HG03575 (cell line): ENCODE results near the gene STX7.

Source experiments
- ATAC-seq: cut with Tn5 transposase; IDR thresholded peaks from one replicate; pipeline ENCODE4 v1.9.1; 2021; ENCODE audit not compliant: unreplicated experiment, insufficient number of reproducible peaks, low FRiP score; ENCODE audit errors: extremely low read depth

Gene STX7

GRCh38 chr6:132430110-132430509, 82.8 kb downstream of the STX7 start:
- no peak for ATAC-seq

DNA sequence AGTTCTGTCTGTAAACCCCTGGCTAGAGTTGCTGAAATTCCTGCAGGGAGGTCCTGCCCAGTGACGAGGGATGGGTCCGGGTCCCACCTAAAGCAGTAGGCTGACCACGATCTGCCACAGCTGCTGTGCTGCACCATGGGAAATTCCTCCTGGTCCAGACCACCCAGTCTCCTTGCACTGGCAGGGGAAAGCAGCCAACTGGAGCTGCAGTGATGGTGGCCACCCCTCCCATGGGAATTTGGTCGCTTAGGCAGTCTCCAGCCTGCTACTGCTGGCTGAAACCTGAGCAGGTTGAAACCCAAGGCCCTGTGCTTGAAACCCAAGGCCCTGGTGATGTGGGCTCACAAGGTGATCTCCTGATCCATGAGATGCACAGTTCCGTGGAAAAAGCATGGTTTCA, 87.7 kb downstream of the STX7 start:
- no peak for ATAC-seq

DNA sequence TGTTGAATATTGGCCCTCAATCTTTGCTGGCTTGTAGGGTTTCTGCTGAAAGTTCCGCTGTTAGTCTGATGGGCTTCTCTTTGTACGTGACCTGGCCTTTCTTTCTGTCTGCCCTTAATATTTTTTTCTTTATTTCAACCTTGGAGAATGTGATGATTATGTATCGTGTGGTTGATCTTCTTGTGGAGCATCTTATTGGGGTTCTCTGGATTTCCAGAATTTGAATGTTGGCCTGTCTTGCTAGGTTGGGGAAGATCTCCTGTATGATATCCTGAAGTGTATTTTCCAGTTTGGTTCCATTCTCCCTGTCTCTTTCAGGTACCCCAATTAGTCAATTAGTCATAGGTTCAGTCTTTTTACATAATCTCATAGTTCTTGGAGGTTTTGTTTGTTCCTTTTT, 89.1 kb downstream of the STX7 start:
- no peak for ATAC-seq

GRCh38 chr6:132418235-132418965, 94.5 kb downstream of the STX7 start:
- ATAC-seq: no peak

- ATAC-seq: no peak
These were observed 98.2 kb downstream of the STX7 start for GRCh38 chr6:132414761-132415160.

- ATAC-seq: no peak
These were observed 98.6 kb downstream of the STX7 start for GRCh38 chr6:132414322-132414721.

GRCh38 chr6:132413499-132413802, 99.5 kb downstream of the STX7 start:
- no peak for ATAC-seq

DNA sequence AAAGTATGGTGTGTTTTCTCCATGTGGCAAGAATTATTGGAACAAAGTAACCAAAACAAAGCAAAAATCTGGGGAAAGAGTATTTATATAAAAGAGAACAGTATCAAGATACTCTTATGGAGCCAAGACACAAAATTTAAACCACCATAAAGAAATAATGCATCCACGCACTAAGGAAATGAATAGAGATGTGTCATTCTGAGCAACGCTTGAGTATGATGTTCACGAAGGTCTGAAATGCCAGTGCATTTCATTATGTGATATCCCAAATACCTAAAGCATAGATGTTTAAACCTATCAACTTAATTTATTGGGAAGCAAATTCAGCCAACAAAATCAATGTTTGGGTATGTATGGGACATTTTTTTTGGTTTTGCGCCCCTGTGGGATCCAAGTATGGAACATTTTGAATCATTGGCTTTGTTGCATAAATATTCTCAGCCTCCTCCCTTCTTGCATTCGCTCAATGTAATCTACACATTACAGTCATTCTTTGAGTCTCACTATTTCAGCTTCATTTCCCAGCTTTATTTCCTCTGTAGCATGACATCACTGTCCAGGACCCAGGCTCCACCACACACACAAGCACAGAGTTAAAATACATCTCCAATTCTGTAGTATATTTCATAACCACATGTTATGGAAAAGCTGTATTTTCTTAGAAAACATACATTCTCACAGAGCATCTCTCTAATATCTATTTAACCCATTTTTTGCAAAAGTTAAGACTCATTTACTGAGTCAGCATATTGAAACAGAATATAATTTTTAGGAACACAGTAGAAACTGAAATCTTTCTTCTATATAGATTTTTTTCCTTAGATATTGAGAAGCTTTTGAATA, 100.0 kb downstream of the STX7 start:
- no peak for ATAC-seq

GRCh38 chr6:132411296-132411695, 101.6 kb downstream of the STX7 start:
- no peak for ATAC-seq

DNA sequence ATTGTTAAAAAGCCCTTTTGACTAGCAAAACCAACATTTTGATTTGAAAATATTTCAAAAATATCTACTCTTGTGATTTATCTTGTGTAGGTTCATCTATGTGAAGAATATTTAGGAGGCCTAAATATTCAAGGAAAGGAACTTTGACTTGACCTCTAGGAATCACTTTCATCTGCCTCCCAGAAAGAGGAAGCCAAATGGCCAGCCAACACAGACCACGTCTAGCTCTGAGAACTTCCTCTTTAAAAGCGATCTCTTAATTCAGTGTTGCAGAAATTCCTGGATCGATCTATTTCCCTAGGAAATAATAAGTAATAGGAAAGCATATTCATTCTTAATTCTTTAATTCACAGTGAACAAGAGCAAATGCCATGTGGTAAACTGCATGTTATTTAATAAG, 102.1 kb downstream of the STX7 start:
- ATAC-seq: no peak

DNA sequence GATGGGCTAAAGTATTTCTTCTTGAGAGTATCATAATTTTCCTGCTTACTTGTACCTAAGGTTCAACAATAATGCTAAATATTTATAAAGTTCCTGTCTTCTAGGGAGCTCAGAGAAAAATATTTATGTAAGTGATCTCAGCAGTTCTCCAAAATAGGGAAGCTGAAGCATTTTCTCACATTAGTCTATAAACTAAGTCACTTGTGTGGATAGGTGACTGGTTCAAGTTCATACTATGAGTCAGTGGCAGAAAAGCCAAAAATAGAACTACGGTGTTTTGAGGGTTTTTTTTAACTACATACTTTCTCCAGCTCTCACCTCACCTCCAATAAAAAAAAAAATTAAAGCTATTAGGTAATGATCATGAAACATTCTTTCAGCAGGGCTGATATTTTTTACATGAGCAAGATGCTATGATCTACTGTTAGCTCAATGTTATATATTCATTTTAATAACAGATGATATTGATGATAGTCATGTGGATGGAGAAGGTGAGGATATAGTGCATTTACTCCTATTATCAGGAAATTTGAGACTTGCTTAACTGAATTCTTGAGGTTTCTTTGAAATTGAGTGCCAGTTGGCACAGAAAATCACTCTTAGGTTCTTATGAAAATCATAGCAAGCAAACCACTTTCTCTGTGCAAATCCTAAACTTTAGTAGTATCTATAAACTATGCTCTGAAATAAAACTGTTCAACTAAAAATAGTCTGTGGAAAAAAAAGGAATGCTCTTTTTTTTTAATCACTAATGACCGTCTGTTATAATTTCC, 107.6 kb downstream of the STX7 start:
- peak; percentile 50 for ATAC-seq

DNA sequence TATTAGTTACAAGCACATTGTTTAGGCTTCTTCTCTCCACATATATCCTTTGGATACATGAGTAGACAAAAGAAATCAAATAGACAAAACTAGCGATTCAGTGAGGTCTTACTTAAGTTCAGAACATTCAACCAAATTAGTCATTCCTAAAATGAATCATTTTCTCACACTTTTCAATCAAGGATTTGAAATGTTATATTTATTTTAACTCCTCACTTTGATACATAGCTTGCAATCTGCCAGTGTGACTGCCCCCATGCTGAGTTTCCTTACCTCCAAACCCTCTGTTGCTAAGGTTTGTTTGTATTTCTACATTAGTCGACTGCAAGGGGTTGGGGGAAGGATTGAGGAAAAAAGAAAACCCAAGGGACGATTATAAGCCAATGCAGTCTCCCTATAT, 108.2 kb downstream of the STX7 start:
- ATAC-seq: no peak

GRCh38 chr6:132404330-132404729, 108.6 kb downstream of the STX7 start:
- ATAC-seq: no peak

DNA sequence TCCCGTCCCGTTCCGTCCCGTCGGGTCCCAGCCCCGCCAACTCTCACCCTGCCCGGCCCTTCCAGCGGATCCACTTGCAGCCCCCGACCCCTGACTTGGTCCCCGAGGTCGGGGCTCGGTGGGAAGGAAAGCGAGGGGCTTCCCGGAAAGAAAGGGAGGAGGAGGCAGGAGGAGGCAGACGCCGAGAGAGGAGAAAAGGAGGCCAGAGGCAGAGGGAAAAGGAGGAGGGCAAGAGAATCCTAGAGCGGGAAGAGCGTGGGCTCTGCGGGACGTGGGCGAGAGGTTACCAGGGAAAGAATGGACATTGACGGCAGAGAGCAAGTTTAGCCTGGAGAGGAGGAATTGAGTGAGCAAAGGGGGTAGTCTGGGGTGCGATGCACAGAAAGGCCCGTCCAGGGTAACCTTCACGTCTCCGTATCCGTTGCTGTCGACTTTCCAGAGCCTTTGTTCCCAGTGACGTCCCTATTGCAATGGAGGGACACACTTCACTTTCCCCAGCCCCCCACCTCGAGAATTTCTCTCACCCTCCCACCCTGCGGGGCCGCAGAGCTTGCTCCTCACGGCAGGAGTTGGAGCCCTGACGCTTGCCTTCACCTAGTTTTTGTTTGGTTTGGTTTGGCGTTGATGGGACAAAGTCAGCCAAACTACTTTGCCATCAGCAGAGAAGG, 111.2 kb downstream of the STX7 start:
- no peak for ATAC-seq

DNA sequence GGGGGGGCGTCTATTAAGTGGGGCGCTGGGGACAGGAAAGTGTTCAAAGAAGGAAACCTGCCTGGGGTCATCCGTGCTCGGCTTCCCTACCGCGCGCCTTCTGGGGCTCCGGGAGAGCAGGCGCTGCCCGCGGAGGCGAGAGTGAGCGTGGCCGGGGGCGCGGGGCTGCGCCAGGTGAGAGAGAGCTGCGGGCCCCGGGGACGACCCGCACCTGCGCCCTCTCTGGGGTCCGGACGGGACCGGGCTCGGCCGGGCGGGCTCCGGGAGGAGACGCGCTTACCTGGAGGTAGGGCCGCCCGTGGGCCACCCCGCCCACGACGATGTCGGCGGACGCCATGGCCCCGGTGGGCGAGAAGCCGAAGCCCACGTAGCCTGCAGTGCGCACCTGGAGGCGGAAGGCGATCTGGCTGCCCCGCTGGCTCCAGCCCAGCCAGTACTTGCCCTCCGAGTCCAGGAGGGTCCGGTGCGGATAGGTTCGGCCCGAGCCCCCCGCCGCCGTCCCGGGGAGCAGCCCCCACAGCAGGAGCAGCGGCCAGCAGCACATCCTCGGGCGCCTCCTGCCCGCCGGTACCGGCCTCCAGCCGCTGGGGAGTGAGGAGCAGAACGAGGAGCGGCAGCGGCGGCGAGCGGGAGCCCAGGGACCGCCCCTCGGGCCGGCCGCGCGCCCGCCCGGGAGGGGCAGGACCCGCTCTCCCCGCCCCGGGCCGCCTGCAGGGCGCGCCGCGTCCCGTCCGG, 111.9 kb downstream of the STX7 start, which contains the start of gene MOXD1:
Gene MOXD1 (minus strand): TSS at position 593 of the 735 bp plus-strand sequence. CDS start 49 bp downstream, at position 544.
- ATAC-seq: no peak

- no peak for ATAC-seq
These were observed 112.4 kb downstream of the STX7 start for GRCh38 chr6:132400555-132400882.

DNA sequence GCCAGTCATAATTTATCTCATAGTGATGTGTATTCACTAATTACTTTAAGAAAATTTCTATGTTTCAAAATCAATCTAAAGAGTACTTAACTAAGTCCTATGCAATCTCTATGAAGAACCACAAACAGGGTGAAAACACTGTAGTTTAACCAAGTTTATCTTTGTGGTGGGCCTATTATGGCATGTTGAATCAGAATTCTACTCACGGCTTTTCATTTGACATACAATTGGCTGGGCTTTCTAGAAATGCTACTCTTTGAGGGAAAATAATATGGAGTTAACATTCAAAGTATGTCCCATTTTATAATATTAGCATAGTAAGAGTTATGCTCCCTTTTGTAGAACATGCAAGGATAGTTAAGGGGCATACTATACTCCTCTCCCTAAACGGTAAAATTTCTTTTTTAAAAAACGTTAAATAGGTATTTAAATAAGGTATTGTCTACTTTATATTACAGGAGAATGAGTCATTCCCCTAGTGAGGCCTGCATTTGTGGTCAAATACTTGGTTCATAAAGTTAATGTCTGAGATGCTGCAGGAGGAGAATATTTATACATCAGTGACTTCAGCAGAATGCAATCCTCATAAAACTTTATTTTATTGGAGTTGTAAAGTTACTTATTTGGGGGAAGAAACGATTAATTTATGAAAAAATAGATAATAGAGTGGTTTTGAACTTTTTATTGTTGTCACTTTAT, 113.4 kb downstream of the STX7 start:
- ATAC-seq: no peak
